Stimulated activated naive B cell treated with anti-CD40 and anti-IgM and Interleukin-4, amounts not matched to agents 10 μg/mL and 1 μg/mL and 100 μg/mL, for 72 hours (primary cell): ENCODE data around the gene ZNF423.

Source experiments
- ATAC-seq, 2 donors: fragments of 150-1000 bp; cut with Tn5 transposase; replicated peaks; 2 replicates each; pipeline ENCODE4 v1.10.0; 2021; ENCODE audit warnings: moderate library complexity in 1 of 2
- DNase-seq: peaks from one replicate; pipeline ENCODE4 v3.0.0; 2021
- H3K27ac Mint-ChIP-seq: one replicate; pipeline ENCODE4 v1.8.0; 2022; ENCODE audit warnings: mild to moderate bottlenecking, mixed read lengths
- H3K27me3 Mint-ChIP-seq, 2 donors: one replicate each; pipeline ENCODE4 v1.8.0; 2022; ENCODE audit warnings: mixed read lengths in 2 of 2
- H3K36me3 Mint-ChIP-seq, 2 donors: one replicate each; pipeline ENCODE4 v1.8.0; 2022; ENCODE audit warnings: mixed read lengths in 2 of 2, mild to moderate bottlenecking in 1 of 2
- H3K4me1 Mint-ChIP-seq, 2 donors: one replicate each; pipeline ENCODE4 v1.8.0; 2022; ENCODE audit warnings: mixed read lengths in 2 of 2, mild to moderate bottlenecking in 1 of 2
- H3K4me3 Mint-ChIP-seq, 2 donors: one replicate each; pipeline ENCODE4 v1.8.0; 2022; ENCODE audit warnings: mild to moderate bottlenecking in 2 of 2, mixed read lengths in 2 of 2, moderate library complexity in 1 of 2
- H3K9me3 Mint-ChIP-seq, 2 donors: one replicate each; pipeline ENCODE4 v1.8.0; 2022; ENCODE audit warnings: mixed read lengths in 2 of 2, mild to moderate bottlenecking in 1 of 2

Gene ZNF423

DNA sequence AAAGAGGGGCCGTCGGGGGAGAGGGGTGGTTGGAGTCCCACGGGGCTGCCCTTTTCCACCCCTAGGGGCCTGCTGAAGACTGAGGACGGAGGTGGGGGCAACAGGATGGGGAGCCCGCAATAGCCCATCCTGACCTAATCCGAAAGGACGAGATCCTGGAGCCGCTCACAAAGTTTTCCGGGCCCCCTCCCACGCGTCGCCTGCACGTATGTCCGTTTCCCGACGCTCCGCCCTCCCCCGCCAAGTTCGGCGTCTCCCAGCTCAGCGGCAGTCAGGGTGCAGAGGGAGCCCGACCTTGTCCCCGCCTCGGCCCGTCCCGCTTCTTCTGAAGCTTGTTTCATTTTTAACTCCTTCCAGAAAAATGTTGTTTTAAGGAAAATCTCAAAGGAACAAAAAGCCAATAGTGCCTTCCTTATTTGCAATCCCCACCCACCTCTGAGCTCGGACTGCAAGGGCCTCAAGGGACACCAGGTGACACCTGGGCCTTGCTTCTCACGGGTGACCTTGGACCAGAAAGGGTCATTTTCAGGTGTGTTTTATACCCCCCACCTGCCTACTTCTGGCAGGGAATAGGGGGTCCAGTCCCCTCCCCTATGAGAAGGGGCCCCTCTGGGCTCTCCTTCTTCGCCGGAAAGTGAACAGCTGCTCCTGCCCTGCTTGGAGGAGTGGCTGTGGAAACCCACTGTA, 3.4 kb upstream of the ZNF423 start:
- H3K4me3 Mint-ChIP-seq: peak overlapping the region; percentile 32 to 69
- H3K27ac Mint-ChIP-seq: no peak overlapping the region
- no peak for ATAC-seq
- H3K27me3 Mint-ChIP-seq: peaks cover 18 to 27% of the 10 kb centered on the region in 2 donors
- H3K4me1 Mint-ChIP-seq: peaks cover 6 to 23% of the 10 kb centered on the region in 2 donors
- H3K9me3 Mint-ChIP-seq: no peaks in the 10 kb centered on the region
- no peaks in the 10 kb centered on the region for H3K36me3 Mint-ChIP-seq
- DNase-seq: no peak

DNA sequence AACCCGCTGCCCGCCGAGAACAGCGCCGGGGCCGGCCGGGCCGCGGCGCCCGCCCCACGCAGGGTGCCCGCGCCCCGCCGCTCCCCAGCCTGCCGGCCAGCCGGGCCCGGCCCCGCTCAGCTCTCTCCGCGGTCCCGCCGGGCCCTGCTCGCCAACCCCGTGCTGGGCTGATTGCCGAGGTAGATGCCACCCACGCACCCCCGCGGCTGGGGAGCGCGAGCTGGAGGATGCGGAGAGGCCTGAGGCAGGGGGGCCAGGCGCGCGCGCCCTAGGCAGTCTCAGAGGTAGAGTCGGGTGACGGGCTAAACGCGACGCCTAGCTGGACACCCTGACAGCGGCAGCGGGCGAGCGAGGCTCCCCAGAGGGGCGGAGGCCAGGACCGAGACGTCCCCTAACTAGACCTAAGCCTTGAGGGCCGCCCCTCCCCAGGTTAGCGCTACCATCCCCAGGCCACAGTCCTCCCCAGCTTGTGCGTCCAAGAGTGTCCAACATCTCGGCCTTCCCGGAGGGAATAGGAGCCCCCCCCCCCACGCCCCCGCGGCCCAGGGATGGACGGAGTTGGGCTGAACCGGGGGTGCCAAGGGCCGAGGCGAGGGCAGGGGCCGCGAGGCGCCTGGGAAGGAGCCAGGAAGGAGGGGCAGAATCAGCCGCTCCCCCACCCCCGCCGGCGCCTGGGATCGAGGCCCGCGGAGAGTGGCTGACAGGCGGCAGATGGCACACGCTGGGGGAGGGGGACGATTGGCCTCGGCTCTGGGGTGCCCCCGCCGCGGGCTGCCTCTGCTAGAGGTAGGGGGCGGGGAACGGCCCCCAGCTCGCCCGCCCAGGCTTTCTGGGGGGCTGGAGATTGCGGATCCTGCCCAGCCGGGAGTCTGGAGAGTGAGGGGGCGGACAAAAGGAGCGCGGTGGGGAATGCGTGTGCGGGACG, 2.5 kb upstream of the ZNF423 start:
- DNase-seq: no peak
- Mint-ChIP-seq H3K27ac (no peak overlapping the region), H3K27me3 (peaks cover 21 to 35% of the 10 kb centered on the region in 2 donors), H3K4me3 (peak overlapping the region; percentile 39 to 69), H3K4me1 (peaks cover 6 to 23% of the 10 kb centered on the region in 2 donors), H3K36me3 (no peaks in the 10 kb centered on the region), H3K9me3 (no peaks in the 10 kb centered on the region)
- peak; percentile 34 to 42 for ATAC-seq

DNA sequence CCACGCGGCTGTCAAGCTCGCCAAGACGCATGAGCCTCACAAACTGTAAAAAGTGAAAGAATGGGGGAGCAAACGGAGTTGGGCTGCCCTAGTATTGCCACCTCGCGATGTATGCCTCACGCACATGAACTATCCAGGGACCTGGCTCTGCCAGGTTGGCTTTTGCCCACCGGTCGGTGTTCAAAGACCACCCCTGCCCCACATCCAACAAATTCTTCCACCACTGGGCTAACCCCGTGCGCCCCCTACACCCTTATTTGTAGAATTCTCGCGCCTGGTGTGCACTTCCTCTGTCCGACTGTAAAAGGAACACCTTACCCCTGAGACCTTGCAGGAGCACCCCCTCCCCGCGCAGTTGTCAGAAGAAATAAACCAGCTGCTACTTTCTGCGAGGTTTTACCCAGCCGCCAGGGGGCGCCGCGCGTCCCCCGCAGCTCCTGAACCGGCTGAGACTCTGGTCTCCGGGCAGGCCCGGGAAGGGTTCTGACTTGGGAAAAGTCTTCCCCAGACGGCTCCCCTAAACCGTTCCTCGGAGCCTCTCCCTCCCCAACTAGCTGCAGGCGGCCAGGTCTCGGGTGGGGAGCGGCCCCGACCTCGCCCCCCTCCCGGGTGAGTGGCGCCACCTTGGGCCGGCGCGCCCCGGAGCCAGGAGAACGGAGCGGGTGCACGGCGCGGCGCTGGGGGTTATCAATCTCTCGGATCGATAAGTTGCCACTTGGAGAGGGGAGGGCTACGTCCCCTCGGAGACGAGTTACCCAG, 1.7 kb upstream of the ZNF423 start:
- ATAC-seq: peak; percentile 28 to 30
- no peaks in the 10 kb centered on the region for H3K36me3 Mint-ChIP-seq

DNA sequence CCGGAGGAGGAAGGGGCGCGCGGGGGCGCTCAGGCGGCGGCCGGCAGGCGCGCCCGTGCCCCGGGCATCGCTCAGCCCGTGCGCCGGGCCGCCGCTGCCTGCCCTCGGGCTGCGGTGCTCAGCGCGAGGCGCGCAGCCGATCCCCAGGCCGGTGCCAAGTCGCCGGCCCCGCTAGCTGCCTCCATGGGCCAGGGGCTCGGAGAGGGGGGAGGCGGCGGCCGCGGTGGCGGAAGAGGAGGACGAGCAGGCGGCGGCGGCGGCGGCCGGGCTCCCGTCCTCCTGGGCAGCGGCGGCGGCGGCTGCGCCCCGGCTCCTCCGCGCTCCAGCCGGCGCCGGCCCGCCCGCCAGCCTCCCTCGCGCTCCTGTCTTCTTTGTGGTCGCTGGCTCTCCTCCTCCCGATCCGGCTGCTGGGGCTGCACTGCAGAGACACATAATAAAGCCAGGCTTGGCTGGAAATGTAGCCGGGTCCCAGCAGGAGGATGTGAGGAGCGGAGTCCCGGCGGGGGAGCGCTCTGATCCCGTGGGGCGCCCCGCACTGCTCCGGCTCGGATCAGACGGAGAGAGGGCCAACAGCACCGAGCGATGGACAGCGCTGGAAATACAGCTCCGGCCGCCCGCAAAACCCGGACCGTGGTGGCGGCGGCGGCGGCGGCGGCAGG, 889 bp upstream of the ZNF423 start:
- DNase-seq (no peak), ATAC-seq (peak; percentile 29 to 38)
- Mint-ChIP-seq H3K36me3 (no peaks in the 10 kb centered on the region), H3K27me3 (peaks cover 23 to 45% of the 10 kb centered on the region in 2 donors), H3K9me3 (no peaks in the 10 kb centered on the region), H3K4me1 (peaks cover 6 to 23% of the 10 kb centered on the region in 2 donors), H3K27ac (no peak overlapping the region), H3K4me3 (peak overlapping the region; percentile 81 to 86)

More for the DNA sequence above, 1.7 kb upstream of the ZNF423 start:
- H3K9me3 Mint-ChIP-seq: no peaks in the 10 kb centered on the region
- H3K27me3 Mint-ChIP-seq: peaks cover 24 to 38% of the 10 kb centered on the region in 2 donors
- H3K4me1 Mint-ChIP-seq: peaks cover 6 to 23% of the 10 kb centered on the region in 2 donors
- peak overlapping the region; percentile 68 for H3K27ac Mint-ChIP-seq
- no peak for DNase-seq
- H3K4me3 Mint-ChIP-seq: peak overlapping the region; percentile 77 to 86

DNA sequence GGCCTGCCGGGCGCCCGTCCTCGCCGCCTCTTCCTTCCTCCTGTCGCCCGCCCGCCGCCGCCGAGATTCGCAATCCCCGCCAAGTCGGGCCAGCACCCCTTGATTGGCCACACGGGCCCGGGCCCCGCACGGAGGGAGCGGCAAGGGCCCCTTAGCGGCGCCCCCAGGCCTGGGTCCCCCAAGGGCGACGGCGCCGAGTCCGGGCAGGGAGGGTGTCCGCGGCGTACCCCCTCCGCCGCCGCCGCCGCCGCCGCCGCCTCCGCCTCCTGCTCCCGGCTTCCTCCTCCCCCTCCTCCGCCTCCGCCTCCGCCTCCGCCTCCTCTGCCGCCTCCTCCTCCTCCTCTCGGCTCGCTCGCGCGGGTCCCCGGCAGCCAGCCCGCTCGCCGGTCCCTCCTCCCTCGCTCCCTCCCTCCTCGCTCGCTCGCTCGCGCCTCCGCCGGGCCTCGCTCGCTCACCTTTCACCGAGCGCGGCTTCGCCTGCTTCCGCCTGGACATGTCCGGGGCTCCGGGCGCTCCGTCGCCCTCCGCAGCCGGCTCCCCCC, 561 bp downstream of the ZNF423 start:
- ATAC-seq: peak; percentile 42 to 46
- no peaks in the 10 kb centered on the region for H3K9me3 Mint-ChIP-seq
- peak overlapping the region; percentile 67 to 70 for H3K4me3 Mint-ChIP-seq
- H3K27ac Mint-ChIP-seq: no peak overlapping the region
- H3K36me3 Mint-ChIP-seq: no peaks in the 10 kb centered on the region
- H3K4me1 Mint-ChIP-seq: peaks cover 6 to 23% of the 10 kb centered on the region in 2 donors
- no peak for DNase-seq
- peaks cover 16 to 46% of the 10 kb centered on the region in 2 donors for H3K27me3 Mint-ChIP-seq

DNA sequence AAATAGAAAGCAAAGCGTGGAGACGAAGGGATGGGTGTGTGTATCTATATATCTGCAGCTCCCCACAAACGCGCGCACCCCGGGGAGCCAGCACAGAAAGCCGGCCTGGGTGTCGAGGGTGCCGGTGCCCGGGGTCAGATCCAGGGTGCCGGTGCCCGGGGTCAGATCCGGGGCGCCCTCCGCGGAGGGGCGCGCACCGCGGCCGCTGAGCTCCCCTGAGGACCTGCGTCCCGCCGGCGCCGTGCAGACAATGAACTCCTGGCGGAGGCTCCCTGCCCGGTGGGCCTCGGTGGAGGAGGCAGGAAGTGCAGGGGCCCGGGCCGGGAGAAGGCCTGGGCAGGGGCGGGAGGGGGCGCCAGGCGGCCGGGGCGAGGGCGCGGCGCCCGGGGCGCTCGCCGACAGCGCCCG, 1.1 kb downstream of the ZNF423 start:
- Mint-ChIP-seq H3K9me3 (no peaks in the 10 kb centered on the region), H3K27me3 (peaks cover 16 to 43% of the 10 kb centered on the region in 2 donors), H3K36me3 (no peaks in the 10 kb centered on the region), H3K27ac (no peak overlapping the region), H3K4me1 (peaks cover 6 to 23% of the 10 kb centered on the region in 2 donors), H3K4me3 (peak overlapping the region; percentile 44 to 67)
- no peak for DNase-seq
- ATAC-seq: peak; percentile 14 to 20

DNA sequence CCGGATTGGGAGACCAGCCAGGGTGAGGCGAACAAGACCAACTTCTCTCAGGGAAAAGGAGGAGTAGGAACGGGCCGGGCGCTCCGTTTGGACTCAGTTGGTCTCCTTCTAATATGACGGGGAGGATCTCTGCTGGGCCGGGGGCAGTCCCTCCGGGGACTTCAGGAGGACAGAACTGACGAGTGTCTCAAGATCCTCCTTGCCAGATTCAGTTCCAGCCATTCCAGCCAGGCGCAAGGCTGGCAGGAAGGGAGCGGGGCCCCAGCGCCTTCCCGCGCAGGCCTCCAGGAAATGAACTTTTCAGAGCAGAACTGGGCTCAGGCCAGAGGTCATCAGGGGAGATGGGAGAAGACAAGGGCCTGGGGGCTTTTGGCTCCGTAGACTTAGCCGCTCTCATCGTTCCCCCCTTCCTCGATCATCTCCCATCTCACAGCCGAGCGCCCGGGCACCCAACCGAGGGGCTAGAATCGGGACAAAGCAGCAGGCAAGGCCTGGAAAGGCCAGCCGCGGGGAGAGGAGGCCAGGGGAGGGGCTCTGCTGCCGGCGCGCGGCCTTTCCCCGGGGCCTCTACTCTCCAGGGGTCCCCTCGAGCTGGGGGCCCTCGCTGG, 1.6 kb downstream of the ZNF423 start:
- peaks cover 5 to 21% of the 10 kb centered on the region in 2 donors for H3K4me1 Mint-ChIP-seq
- H3K4me3 Mint-ChIP-seq: peak overlapping the region; percentile 64 to 67
- no peak for DNase-seq
- no peaks in the 10 kb centered on the region for H3K36me3 Mint-ChIP-seq
- no peak for ATAC-seq
- H3K27me3 Mint-ChIP-seq: peaks cover 11 to 38% of the 10 kb centered on the region in 2 donors
- no peaks in the 10 kb centered on the region for H3K9me3 Mint-ChIP-seq
- H3K27ac Mint-ChIP-seq: no peak overlapping the region

DNA sequence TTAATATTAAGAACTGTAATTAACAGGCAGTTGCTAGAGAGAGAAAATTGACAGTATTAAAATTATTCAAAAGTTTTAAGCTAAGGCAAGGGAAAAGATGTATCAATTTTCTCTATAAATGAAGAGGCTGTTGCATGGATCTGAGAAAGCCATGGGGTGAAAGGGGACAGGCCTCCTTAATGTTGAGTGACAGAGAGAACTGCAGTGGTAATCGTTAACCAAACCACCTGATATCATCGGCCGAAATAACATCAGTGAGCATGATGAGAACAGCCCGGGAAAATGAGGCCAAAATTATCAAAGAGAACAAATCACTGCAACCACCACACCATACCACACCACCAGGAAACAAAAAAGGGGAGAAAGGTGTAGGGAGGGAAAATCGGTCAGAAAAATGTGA, 3.6 kb downstream of the ZNF423 start:
- Mint-ChIP-seq H3K9me3 (no peaks in the 10 kb centered on the region), H3K27me3 (peaks cover 6 to 29% of the 10 kb centered on the region in 2 donors), H3K36me3 (no peaks in the 10 kb centered on the region), H3K27ac (no peak overlapping the region), H3K4me3 (no peak overlapping the region), H3K4me1 (peaks cover 0 to 5% of the 10 kb centered on the region in 2 donors)
- ATAC-seq (no peak), DNase-seq (no peak)

DNA sequence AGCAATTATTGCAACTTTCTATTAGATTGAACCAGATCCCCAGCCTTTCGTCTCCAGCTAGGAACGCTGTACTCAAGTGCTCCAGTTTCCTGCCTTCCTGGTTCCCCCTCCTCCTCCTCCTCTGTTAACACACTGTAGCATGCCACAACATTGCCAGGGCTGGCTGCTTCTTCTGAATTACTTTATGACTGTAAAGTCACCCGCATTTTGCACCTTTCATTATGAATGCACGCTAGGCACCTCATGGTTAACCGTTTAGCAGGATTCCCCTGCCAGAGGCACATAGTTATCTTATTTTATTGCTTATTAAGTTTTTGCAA, 4.5 kb downstream of the ZNF423 start:
- H3K4me1 Mint-ChIP-seq: no peaks in the 10 kb centered on the region
- no peak for DNase-seq
- no peak overlapping the region for H3K4me3 Mint-ChIP-seq
- no peak for ATAC-seq
- H3K9me3 Mint-ChIP-seq: no peaks in the 10 kb centered on the region
- H3K27ac Mint-ChIP-seq: no peak overlapping the region
- no peaks in the 10 kb centered on the region for H3K36me3 Mint-ChIP-seq
- peaks cover 6 to 23% of the 10 kb centered on the region in 2 donors for H3K27me3 Mint-ChIP-seq

DNA sequence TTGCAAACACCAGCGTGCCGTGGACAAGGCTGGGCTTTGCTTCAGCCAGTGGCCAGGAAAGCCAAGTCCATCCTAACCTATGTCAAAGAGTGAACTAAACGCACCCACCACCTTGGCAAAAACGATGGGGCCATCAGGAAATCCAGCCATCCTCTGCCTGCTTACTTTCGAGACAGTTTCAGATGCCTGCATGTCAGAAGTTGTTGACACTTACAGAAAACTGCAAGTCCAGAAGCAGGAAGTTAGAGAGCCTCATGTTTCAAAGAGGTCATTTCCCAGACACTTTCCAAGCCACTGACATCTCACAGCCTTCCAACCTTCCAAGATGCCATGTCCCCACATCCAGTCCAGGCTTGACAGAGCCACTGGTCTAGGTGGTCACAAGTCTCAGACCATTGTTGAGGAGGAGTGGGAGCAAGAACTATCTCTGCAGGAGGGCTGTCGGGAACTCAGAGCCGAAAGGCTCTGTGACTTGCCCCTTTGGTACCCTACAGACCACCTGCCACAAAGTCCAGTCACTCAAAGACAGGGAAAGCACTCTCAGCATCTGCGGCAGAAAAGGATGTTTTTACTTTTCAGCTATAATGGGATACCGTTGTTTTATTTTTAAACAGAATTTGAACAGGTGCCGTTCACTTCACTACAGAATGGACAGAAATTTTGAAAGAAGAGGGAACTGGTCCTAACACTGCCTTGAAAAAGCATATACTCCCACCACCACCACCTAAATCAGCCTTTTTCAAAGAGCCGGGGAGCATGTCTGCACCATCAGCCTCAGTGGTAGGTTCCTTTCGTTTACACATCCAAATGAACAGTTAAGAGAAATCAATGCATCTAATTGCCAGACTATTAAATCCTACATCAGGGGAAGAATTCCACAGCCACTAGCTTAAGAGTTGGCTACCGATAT, 5.1 kb downstream of the ZNF423 start:
- Mint-ChIP-seq H3K27me3 (peaks cover 6 to 23% of the 10 kb centered on the region in 2 donors), H3K9me3 (no peaks in the 10 kb centered on the region), H3K4me1 (no peaks in the 10 kb centered on the region), H3K4me3 (no peak overlapping the region), H3K27ac (no peak overlapping the region), H3K36me3 (no peaks in the 10 kb centered on the region)
- DNase-seq (no peak), ATAC-seq (no peak)

DNA sequence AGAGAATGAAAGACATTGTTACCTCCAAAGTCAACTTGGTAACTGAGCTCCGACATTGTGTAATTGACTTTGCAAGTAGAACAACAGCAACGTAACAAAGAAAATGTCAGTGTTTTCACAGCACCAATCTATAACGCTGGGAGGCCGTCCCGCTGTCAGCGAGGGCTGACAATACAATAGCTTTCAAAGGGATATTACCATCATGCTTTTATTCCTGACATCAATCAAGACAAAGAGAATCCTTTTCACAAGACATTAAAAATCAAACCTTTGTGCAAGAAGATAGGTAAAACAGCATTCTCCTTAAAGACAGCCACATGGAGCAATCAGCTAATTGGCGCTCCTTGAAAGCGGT, 6.2 kb downstream of the ZNF423 start:
- ATAC-seq (no peak), DNase-seq (no peak)
- Mint-ChIP-seq H3K36me3 (no peaks in the 10 kb centered on the region), H3K27me3 (peaks cover 6 to 23% of the 10 kb centered on the region in 2 donors), H3K4me1 (no peaks in the 10 kb centered on the region), H3K9me3 (no peaks in the 10 kb centered on the region), H3K27ac (no peak overlapping the region), H3K4me3 (no peak overlapping the region)

DNA sequence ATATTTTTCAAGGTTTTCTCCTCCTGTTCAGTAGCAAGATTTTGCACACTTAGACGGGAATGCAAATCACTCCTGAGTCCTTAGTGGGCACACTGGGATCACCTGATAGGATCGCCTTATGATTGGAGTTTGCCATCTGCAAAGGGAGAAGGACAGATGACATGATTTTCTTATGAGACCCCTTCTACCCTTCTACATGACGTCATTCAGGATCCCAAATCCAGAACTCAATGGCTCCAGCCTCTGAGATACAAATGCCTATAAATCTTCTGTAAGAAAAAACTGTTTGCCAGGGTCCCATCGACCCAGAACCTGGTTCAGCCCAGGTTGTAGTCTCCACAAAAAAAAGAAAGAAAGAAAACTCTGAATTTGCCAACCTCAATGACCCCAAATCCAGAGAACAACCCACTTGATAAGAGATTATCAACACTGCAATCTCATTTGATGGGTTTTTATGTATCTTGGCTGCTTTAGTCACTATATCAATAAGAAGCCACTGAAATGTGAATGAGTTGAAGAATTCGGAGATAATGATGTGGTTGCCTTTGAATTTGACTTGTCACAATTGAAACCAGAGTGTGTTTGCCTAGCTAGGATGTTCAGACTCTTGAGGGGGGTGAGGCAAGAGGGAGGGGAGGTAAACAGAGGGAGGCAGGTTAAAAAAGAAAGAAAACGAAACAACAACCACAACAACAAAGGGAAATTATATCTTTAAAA, 6.7 kb downstream of the ZNF423 start:
- Mint-ChIP-seq H3K4me1 (no peaks in the 10 kb centered on the region), H3K27ac (no peak overlapping the region)
- no peak for ATAC-seq

More for the DNA sequence above, 6.7 kb downstream of the ZNF423 start:
- H3K27me3 Mint-ChIP-seq: peaks cover 6 to 18% of the 10 kb centered on the region in 2 donors
- H3K9me3 Mint-ChIP-seq: no peaks in the 10 kb centered on the region
- DNase-seq: no peak
- no peak overlapping the region for H3K4me3 Mint-ChIP-seq
- H3K36me3 Mint-ChIP-seq: no peaks in the 10 kb centered on the region
